ENCODE results near the gene MYO16.

GRCh38 chr13:108609353-108609752 lies 20.1 kb upstream of the MYO16 start:
- TF ChIP-seq, protein P1, sequence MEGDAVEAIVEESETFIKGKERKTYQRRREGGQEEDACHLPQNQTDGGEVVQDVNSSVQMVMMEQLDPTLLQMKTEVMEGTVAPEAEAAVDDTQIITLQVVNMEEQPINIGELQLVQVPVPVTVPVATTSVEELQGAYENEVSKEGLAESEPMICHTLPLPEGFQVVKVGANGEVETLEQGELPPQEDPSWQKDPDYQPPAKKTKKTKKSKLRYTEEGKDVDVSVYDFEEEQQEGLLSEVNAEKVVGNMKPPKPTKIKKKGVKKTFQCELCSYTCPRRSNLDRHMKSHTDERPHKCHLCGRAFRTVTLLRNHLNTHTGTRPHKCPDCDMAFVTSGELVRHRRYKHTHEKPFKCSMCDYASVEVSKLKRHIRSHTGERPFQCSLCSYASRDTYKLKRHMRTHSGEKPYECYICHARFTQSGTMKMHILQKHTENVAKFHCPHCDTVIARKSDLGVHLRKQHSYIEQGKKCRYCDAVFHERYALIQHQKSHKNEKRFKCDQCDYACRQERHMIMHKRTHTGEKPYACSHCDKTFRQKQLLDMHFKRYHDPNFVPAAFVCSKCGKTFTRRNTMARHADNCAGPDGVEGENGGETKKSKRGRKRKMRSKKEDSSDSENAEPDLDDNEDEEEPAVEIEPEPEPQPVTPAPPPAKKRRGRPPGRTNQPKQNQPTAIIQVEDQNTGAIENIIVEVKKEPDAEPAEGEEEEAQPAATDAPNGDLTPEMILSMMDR (IDR thresholded peaks at IDR 0.05), result peak; percentile 50
- TF ChIP-seq ZFX (IDR thresholded peaks at IDR 0.05; ENCODE audit: borderline replicate concordance), result no peak
